Fibroblast of skin of abdomen (primary cell): Measurements from ENCODE around the gene RGS18. TPM values are rescaled to one million over a fixed set of nuclear protein-coding genes. Genes with fewer than 3 reads are reported as not detected.
A peak's percentile ranks its signal among the peaks of the same experiment; 100 is the strongest.
"Not testable (repeated sequence)": the region's sequence is repeated elsewhere in the genome, so short reads cannot be mapped to it uniquely, and the experiment has no call there.

Experiments used
- DNase-seq: peaks from one replicate; pipeline ENCODE4 v3.0.0-alpha.2; 2013
- polyA plus RNA-seq, 2 experiments: library from polyadenylated mRNA; unstranded; fragments of 120-200 nt; gene quantifications; one replicate each; pipeline ENCODE4 v1.2.1, GENCODE V29; 2013; ENCODE audit not compliant: insufficient read length in 2 of 2

Gene RGS18, protein sequence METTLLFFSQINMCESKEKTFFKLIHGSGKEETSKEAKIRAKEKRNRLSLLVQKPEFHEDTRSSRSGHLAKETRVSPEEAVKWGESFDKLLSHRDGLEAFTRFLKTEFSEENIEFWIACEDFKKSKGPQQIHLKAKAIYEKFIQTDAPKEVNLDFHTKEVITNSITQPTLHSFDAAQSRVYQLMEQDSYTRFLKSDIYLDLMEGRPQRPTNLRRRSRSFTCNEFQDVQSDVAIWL
- 0.19 TPM for polyA plus RNA-seq (2013, experiment 1 of 2; ENCODE audit: insufficient read length)
- 0.11 TPM for polyA plus RNA-seq (2013, experiment 2 of 2; ENCODE audit: insufficient read length)

- peak; percentile 24 for DNase-seq
Measured at GRCh38 chr1:192158181-192158580, at the start of gene RGS18. TSS of gene RGS18 (plus strand) at chr1:192158462. CDS start at chr1:192158638, 176 bp downstream.

DNA sequence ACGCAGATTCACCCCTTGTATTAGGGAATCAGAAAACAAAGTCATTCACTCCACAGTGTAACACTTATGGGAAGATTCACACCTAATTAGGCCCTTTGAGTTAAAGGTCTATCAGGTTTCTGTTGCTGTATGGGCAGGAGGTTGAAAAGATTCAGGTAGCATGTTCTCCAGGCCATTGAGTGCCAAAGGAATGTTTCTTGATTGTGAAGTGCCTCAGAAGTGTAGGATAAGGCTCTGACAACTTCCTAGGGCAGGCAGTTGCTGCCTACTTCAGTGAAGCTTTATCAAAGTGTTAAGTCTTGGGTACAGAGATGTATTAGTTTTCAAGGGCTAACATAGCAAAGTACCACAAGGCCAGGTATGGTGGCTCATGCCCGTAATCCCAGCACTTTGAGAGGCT is 48.7 kb upstream of the RGS18 start:
- no peak for DNase-seq

DNA sequence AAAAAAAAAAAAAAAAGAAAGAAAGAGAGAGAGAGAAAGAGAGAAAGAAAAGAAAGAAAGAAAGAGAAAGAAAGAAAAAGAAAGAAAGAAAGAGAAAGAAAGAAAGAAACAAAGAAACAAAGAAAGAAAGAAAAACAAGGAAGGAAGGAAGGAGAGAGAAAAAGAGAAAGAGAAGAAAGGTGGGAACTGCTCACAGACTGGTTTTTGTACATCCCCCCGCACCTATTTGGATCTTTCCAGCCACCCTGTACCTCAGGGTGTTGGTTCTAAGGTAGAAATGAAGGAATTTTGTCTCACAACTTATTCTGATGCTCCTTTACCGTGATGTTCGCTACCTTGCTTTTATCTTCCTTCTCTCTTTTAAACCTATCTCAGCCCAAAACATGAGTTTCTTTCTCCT is 43.3 kb upstream of the RGS18 start:
- DNase-seq, result no peak

- DNase-seq, result no peak
Measured at GRCh38 chr1:192118881-192119405, 39.3 kb upstream of the RGS18 start.

DNA sequence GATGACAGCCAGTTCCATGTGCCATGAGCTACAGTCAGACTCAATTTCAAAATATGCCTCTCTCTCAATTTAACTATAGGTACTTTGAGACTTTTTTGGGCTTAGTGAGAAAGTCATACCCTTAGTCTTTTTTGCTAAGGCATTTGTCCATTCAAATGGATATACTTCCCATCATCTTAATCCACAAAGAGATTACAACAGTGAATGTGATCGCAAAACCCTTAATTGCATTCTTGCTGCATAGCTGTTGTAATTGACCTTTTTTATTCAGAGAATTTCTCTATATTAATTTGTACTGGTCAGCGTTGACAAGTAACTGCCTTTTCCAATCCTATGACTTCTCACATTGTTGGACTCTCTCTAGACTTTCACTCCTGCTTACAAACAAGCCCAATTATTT is 38.6 kb upstream of the RGS18 start:
- no peak for DNase-seq

GRCh38 chr1:192122668-192123067 is 35.6 kb upstream of the RGS18 start:
- DNase-seq, result no peak

DNA sequence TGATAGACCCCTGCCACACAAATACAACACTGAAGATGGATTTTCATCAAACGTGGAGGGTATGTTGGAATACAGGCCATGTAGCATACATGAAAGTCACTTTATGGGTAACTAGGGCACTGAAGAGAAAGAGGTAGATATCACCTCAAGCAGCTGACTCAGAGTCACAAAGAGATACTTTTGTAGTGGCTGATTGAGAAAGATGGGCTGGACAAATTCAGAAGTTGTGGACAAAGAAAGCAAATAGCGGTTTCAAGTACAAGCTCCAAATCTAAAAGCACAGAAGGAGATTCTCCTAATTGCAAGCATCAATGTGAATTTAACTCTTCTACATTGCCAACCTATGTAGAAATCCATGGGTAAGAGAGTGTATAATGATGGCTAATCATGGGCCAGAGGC is 35.0 kb upstream of the RGS18 start:
- no peak for DNase-seq

DNA sequence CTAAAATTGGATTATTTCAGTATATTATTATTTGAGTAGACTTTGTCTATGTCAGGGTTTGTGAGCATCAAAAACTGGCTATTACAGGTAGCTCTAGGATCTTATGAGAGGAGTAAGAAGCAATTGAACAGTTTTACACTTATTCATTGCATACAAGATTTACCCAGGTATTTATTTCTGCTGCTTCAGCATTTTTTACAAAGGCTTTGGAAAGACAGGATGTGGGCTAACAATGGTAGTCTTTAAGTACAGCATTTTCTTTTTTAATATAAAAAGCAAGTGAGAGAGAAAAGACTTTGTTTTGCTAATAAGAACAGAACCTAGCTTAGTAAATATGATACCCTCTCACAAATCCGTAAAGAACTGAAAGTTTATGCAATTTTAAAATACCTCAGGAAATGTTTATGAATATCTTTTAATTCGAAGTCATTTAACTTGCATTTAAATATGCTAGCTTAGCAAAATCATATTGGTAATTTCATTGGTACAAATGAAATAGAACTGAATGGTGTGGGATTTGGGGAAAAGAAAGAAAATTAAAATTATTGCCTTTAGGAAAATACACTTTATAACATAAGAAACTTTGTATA is 32.1 kb upstream of the RGS18 start:
- DNase-seq, result no peak

DNA sequence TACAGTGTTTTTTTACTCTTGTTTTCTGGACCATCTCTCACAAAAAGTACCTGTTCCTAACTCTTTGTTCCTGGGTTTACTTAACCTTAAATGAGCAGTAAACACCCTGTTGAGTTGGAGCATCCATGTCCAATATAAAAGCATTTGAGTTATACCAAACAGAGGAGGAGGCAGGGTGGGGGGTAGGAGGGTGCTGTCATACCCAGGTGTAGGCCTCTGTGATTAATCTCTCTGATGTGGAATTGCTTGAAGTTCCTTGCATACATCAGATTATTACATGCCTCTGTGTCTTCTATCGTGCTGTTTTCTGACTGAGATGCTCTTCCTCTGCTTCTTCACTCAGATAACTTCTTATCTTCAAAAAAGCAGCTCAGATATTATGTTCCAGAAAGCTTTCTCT is 28.1 kb upstream of the RGS18 start:
- DNase-seq, result no peak

- not testable (repeated sequence) for DNase-seq
Measured at GRCh38 chr1:192130865-192131264, 27.4 kb upstream of the RGS18 start.

- DNase-seq, result no peak
Measured at GRCh38 chr1:192131914-192132313, 26.3 kb upstream of the RGS18 start.

GRCh38 chr1:192133350-192133926 is 24.8 kb upstream of the RGS18 start:
- peak; percentile 68 for DNase-seq

DNA sequence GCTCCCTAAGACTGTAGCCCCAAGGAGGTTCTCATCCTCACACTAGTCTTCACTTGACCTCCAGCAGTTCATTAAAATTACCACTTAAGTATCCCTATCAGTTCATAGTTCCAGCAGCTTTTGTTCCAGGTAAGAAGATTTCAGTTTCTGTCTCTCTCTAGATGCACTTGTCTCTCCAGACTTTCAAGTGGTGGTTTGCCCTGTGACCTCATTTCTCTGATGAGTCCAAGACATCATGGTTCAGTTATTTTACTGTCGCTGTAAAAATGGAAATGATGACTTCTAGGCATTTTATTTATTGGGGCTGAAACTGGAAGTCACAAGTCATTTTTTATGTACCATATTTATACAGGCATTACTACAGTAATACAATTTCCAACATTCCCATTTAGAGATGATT is 17.9 kb upstream of the RGS18 start:
- no peak for DNase-seq

- DNase-seq, result peak; percentile 32
Measured at GRCh38 chr1:192147221-192147620, 11.0 kb upstream of the RGS18 start.

DNA sequence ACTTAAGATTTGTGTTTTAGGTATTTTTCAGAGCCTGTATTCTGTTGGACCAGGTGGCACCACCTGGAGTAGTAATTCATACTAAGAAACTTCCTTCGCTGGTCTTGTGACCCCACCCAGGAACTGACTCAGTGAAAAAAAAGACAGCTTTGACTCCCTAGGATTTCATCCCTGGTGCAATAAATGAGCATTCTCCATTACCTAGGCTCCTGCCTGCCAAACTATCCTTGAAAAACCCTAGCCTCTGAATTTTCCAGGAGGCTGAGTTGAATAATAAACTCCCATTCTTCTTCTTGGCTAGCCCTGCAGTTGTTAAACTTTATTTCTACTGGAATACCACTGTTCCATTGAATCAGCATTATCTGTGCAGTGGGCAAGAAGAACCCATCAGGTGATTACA is 10.6 kb upstream of the RGS18 start:
- DNase-seq, result peak; percentile 69

GRCh38 chr1:192151176-192151575 is 7.1 kb upstream of the RGS18 start:
- peak; percentile 24 for DNase-seq

- DNase-seq, result peak; percentile 73
Measured at GRCh38 chr1:192153276-192153675, 5.0 kb upstream of the RGS18 start.

GRCh38 chr1:192157067-192157466 is 1.2 kb upstream of the RGS18 start:
- DNase-seq, result no peak

- no peak for DNase-seq
Measured at GRCh38 chr1:192159014-192159413, 752 bp downstream of the RGS18 start.

DNA sequence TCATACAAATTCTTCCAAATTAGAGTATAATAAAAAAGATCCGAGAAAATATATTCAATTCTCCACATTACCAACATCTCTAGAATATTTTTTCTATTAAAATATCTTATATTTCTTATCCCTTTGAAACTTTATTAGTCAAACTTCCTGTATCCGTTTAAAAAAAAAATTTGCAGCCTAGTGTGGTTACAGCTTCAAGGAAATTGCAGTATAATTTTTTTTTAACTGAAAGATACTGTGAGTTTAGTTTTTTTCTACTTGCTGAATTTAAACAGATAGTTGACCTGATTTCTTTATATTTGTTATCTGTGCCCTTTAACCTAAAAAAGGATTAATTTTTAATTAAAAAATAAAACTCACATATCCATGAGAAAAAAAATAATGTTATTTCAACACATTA is 1.5 kb downstream of the RGS18 start:
- DNase-seq, result no peak

- peak; percentile 43 for DNase-seq
Measured at GRCh38 chr1:192160196-192160595, 1.9 kb downstream of the RGS18 start.

GRCh38 chr1:192161976-192162375 is 3.7 kb downstream of the RGS18 start:
- no peak for DNase-seq

DNA sequence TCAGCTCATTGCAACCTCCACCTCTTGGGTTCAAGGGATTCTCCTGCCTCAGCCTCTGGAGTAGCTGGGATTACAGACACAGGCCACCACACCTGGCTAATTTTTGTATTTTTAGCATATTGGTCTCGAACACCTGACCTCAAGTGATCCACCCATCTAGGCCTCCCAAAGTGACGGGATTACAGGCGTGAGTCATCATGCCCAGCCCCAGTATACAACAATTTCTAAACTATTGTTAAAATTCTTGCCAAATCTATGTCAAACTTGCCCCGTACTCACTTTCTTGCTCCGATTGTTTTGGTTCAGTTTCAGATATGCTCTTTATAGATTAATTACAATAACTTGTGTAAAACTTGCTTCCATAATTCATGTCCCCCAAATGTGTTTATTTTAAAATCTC is 4.1 kb downstream of the RGS18 start:
- no peak for DNase-seq

GRCh38 chr1:192165002-192165401 is 6.7 kb downstream of the RGS18 start:
- not testable (repeated sequence) for DNase-seq
